ENCODE data around the gene ZBTB21. TPM values are rescaled to one million over a fixed set of nuclear protein-coding genes. Genes with fewer than 3 reads are reported as not detected.

Gene ZBTB21
- total RNA-seq, 1 experiment from 2014 or later: 18.1 TPM

- no peak overlapping the region for H3K4me3 Mint-ChIP-seq
- H3K23me2 ChIP-seq (ENCODE audit: insufficient read length, low read depth, low read length, poor library complexity, severe bottlenecking): no peaks in the 10 kb centered on the region
- H3K4ac ChIP-seq (ENCODE audit: low read depth, low read length): no peak overlapping the region
- no peak overlapping the region for H3T11ph ChIP-seq (ENCODE audit: low read length)
- H3K27me3 ChIP-seq (ENCODE audit: insufficient read depth, low read length): no peaks in the 10 kb centered on the region
- H2BK20ac ChIP-seq (ENCODE audit: low read depth, low read length, poor library complexity, severe bottlenecking): no peak overlapping the region
- no peak overlapping the region for H3K4me2 ChIP-seq (ENCODE audit: insufficient read depth, insufficient read length, low read length)
- no peak overlapping the region for H2AK5ac ChIP-seq (ENCODE audit: insufficient read length, low read length)
- no peak overlapping the region for H2BK5ac ChIP-seq (ENCODE audit: insufficient read length, low read length)
- H3K79me1 ChIP-seq (ENCODE audit: insufficient read depth, low read depth, low read length, poor library complexity, severe bottlenecking): peaks cover 2% of the 10 kb centered on the region
- no peak overlapping the region for H3K18ac ChIP-seq (ENCODE audit: insufficient read length, low read depth, low read length)
- no peak overlapping the region for H3K27ac Mint-ChIP-seq
- no peak overlapping the region for H4K5ac ChIP-seq (ENCODE audit: insufficient read length, low read depth, low read length)
- no peak for TF ChIP-seq CTCF (conservative IDR thresholded peaks at IDR 0.05)
- no peaks in the 10 kb centered on the region for H3K79me2 ChIP-seq (ENCODE audit: insufficient read depth, low read length)
- no peak overlapping the region for H3K9ac ChIP-seq (ENCODE audit: extremely low read depth, insufficient read length, low read length)
- no peaks in the 10 kb centered on the region for H3K4me1 ChIP-seq (ENCODE audit: insufficient read depth, low read length)
- H2BK120ac ChIP-seq (ENCODE audit: low read depth, low read length, poor library complexity, severe bottlenecking): no peak overlapping the region
- no peak overlapping the region for H4K8ac ChIP-seq (replicated peaks; ENCODE audit: insufficient read length, low read depth, low read length)
- no CpG with 5 or more reads among the region's 10 CpGs for WGBS (ENCODE audit: extremely low coverage, insufficient read length, low lambda C conversion rate)
- no peaks in the 10 kb centered on the region for H3K9me3 ChIP-seq (ENCODE audit: control insufficient read depth, low read depth, low read length)
- H3K9me3 Mint-ChIP-seq: no peaks in the 10 kb centered on the region
- no peak overlapping the region for H2AFZ ChIP-seq (ENCODE audit: low read length)
- H3K14ac ChIP-seq (ENCODE audit: insufficient read depth, low read length): no peak overlapping the region
- no peak overlapping the region for H3K56ac ChIP-seq (ENCODE audit: insufficient read length, low read depth, low read length)
- no peak overlapping the region for H3K27ac ChIP-seq (ENCODE audit: insufficient read length, low read depth, low read length)
- 0 out of 7 replicates have a peak, but pooled peaks cover 0 to 3% (median 0%) of the 10 kb centered on the region in 3 experiments for H3K36me3 Mint-ChIP-seq (ENCODE audit: insufficient read depth in 1 of 3, low read depth in 3 of 3)
- no peaks in the 10 kb centered on the region for H4K20me1 ChIP-seq (ENCODE audit: control insufficient read depth, insufficient read depth, insufficient read length)
- H2BK12ac ChIP-seq (ENCODE audit: insufficient read length, low read depth, low read length): no peak overlapping the region
- H4K91ac ChIP-seq (ENCODE audit: insufficient read length, low read depth, low read length): no peak overlapping the region
- no peaks in the 10 kb centered on the region for H3K27me3 Mint-ChIP-seq (ENCODE audit: low read depth)
- H3K23ac ChIP-seq (ENCODE audit: insufficient read length, low read depth, low read length): no peak overlapping the region
- no peak for DNase-seq
- H3K4me1 Mint-ChIP-seq: peaks cover 11 to 18% of the 10 kb centered on the region in 2 experiments
- H2BK15ac ChIP-seq (ENCODE audit: low read depth, low read length): no peak overlapping the region
Observed at GRCh38 chr21:41943851-41944250, 66.3 kb downstream of the ZBTB21 start.
